MM.1S (cell line): ENCODE results near the gene UTS2.

Experiments
- DNase-seq: peaks from one replicate; pipeline ENCODE4 v3.0.0-alpha.2; 2015
- H2AFZ ChIP-seq: fragments of 300-600 bp; sonication (generic); 2 replicates; pipeline ENCODE4 v1.6.0; 2016; ENCODE audit warnings: antibody characterized with exemption, low read length
- H3F3A ChIP-seq: fragments of 300-600 bp; sonication (generic); 2 replicates; pipeline ENCODE4 v1.6.1; 2016; ENCODE audit warnings: mild to moderate bottlenecking, antibody characterized with exemption, low read length, moderate library complexity, mixed read lengths; ENCODE audit not compliant: insufficient read depth
- H3K27ac ChIP-seq: fragments of 300-600 bp; sonication (generic); 2 replicates; pipeline ENCODE4 v1.5.1; 2016; ENCODE audit warnings: mild to moderate bottlenecking, low read length
- H3K27me3 ChIP-seq: fragments of 300-600 bp; sonication (generic); replicated peaks from 2 replicates; pipeline ENCODE4 v1.6.0; 2016; ENCODE audit warnings: low read length; ENCODE audit not compliant: insufficient read depth
- H3K36me3 ChIP-seq: fragments of 300-600 bp; sonication (generic); replicated peaks from 2 replicates; pipeline ENCODE4 v1.6.1; 2016; ENCODE audit warnings: mild to moderate bottlenecking, low read length, mixed read lengths; ENCODE audit not compliant: insufficient read depth
- H3K4me1 ChIP-seq: fragments of 300-600 bp; sonication (generic); 2 replicates; pipeline ENCODE4 v1.6.1; 2016; ENCODE audit warnings: low read length, mixed read lengths
- H3K4me2 ChIP-seq: fragments of 300-600 bp; sonication (generic); 2 replicates; pipeline ENCODE4 v1.6.0; 2016; ENCODE audit warnings: low read depth, low read length
- H3K4me3 ChIP-seq: fragments of 300-600 bp; sonication (generic); 2 replicates; pipeline ENCODE4 v1.5.1; 2016; ENCODE audit warnings: low read length, mixed read lengths
- H3K79me2 ChIP-seq: fragments of 300-600 bp; sonication (generic); 2 replicates; pipeline ENCODE4 v1.6.1; 2016; ENCODE audit warnings: mixed run types, low read length, mixed read lengths
- H3K9ac ChIP-seq: fragments of 300-600 bp; sonication (generic); 2 replicates; pipeline ENCODE4 v1.6.1; 2016; ENCODE audit warnings: low read length, mixed read lengths
- H3K9me2 ChIP-seq: fragments of 300-600 bp; sonication (generic); replicated peaks from 2 replicates; pipeline ENCODE4 v1.6.1; 2016; ENCODE audit warnings: mild to moderate bottlenecking, low read length, mixed read lengths; ENCODE audit not compliant: insufficient read depth
- H3K9me3 ChIP-seq: fragments of 300-600 bp; sonication (generic); replicated peaks from 2 replicates; pipeline ENCODE4 v1.6.1; 2016; ENCODE audit warnings: mild to moderate bottlenecking, low read length, mixed read lengths; ENCODE audit not compliant: insufficient read depth
- H4K20me1 ChIP-seq: fragments of 300-600 bp; sonication (generic); 2 replicates; pipeline ENCODE4 v1.6.1; 2016; ENCODE audit warnings: mild to moderate bottlenecking, low read length, moderate library complexity, mixed read lengths; ENCODE audit not compliant: insufficient read depth
- EZH2 ChIP-seq: fragments of 300-600 bp; sonication (generic); optimal IDR thresholded peaks from 2 replicates; pipeline ENCODE3; 2017; ENCODE audit warnings: low read depth, mild to moderate bottlenecking, antibody characterized with exemption, low read length, mixed read lengths
- EZH2phosphoT487 ChIP-seq: fragments of 300-600 bp; sonication (generic); IDR thresholded peaks from 2 replicates; pipeline ENCODE4 v1.6.1; 2018; ENCODE audit warnings: antibody characterized with exemption, low read length
- TF ChIP-seq, protein P1 (sequence below): fragments of 300-600 bp; sonication (generic); IDR thresholded peaks from 2 replicates; pipeline ENCODE4 v1.5.1; 2016; ENCODE audit warnings: antibody characterized with exemption, low read length, mixed read lengths

UTS2 gene, protein sequence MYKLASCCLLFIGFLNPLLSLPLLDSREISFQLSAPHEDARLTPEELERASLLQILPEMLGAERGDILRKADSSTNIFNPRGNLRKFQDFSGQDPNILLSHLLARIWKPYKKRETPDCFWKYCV

DNA sequence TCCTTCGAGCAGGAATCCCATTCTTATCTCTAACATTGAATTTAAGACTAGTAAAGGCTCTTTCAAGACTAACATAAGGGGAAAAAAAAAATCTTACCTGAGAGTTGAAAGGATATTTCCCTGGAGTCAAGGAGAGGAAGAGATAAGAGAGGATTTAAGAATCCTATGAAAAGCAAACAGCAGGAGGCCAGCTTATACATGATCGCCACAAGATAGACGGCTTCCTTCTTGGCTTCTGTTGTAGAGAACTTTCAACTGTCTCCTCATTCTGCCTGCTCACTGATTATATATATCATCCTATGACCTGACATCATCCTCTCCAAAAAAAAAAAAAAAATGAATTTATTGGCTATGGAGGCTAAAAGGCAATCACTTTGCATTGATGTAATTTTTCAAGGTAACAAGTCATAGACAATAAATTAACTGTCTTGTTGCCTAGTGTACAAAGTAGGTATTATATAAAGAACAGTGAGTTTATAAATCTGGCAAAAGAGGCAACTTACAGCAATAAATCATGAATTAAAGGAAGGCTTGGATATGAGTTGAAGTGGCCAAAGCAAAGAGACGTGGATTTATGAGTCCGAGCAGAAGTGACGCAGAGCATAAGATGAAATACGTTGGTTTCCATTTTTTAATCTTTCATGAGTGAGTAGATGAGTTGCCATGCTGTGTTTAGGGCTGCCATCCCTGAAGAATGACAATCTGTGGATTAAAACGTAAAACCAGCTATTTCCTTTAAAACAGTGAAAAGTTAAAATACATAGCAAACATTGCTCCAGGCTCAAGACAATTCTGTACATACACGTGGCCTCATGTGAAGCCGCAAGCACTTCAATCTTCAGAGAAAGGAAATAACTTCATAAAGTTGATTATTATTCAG is at the start of gene UTS2:
Gene UTS2, minus strand, starts transcription at position 262 of the 880 bp plus-strand sequence. Its CDS starts 62 bp downstream, at position 200.
- H3F3A ChIP-seq = no peaks in the 10 kb centered on the region
- TF ChIP-seq EZH2 (no peak), EZH2phosphoT487 (no peak)
- TF ChIP-seq, protein P1, sequence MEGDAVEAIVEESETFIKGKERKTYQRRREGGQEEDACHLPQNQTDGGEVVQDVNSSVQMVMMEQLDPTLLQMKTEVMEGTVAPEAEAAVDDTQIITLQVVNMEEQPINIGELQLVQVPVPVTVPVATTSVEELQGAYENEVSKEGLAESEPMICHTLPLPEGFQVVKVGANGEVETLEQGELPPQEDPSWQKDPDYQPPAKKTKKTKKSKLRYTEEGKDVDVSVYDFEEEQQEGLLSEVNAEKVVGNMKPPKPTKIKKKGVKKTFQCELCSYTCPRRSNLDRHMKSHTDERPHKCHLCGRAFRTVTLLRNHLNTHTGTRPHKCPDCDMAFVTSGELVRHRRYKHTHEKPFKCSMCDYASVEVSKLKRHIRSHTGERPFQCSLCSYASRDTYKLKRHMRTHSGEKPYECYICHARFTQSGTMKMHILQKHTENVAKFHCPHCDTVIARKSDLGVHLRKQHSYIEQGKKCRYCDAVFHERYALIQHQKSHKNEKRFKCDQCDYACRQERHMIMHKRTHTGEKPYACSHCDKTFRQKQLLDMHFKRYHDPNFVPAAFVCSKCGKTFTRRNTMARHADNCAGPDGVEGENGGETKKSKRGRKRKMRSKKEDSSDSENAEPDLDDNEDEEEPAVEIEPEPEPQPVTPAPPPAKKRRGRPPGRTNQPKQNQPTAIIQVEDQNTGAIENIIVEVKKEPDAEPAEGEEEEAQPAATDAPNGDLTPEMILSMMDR = no peak
- H3K9me2 ChIP-seq = no peaks in the 10 kb centered on the region
- H3K9ac ChIP-seq = no peak within 1 kb of the TSS
- peaks cover 24% of the 10 kb centered on the region; the same call in 1 of the 2 replicates for H3K27me3 ChIP-seq
- no peaks in the 10 kb centered on the region for H3K36me3 ChIP-seq
- no peak within 1 kb of the TSS for H2AFZ ChIP-seq
- H3K79me2 ChIP-seq = no peaks in the 10 kb centered on the region
- H3K4me3 ChIP-seq = no peak within 1 kb of the TSS
- H3K27ac ChIP-seq = no peak within 1 kb of the TSS
- no peaks in the 10 kb centered on the region for H3K4me1 ChIP-seq
- no peaks in the 10 kb centered on the region for H3K9me3 ChIP-seq
- no peaks in the 10 kb centered on the region for H4K20me1 ChIP-seq
- no peak within 1 kb of the TSS for H3K4me2 ChIP-seq
- DNase-seq = no peak

DNA sequence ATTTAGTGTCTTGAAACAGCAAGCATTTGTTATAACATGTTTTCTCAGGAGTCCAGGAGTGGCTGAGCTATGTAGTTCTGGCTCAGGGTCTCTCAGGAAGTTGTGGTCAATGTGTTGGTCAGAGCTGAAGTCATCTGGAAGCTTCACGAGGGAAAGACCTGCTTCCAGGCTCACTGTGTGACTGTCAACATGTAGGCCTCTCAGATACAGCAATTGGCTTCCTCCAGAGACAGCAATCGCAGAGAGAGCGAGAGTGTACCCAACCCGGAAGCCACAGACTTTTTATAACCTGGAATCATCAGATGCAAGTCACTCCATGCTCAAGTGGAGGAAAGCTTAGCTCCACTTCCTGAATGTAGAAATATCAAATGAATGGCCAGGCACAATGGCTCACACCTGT is 46.9 kb upstream of the UTS2 start:
- Histone ChIP-seq H3K4me1 (0 out of 2 replicates have a peak, but pooled peaks cover 3% of the 10 kb centered on the region), H3K36me3 (no peaks in the 10 kb centered on the region), H3K4me2 (no peak overlapping the region), H3K9ac (no peak overlapping the region), H3K79me2 (no peaks in the 10 kb centered on the region), H3F3A (no peaks in the 10 kb centered on the region), H2AFZ (no peak overlapping the region), H3K9me3 (no peaks in the 10 kb centered on the region), H4K20me1 (no peaks in the 10 kb centered on the region), H3K27me3 (peaks cover 9% of the 10 kb centered on the region), H3K27ac (no peak overlapping the region), H3K9me2 (no peaks in the 10 kb centered on the region), H3K4me3 (no peak overlapping the region)
- TF ChIP-seq EZH2phosphoT487 = no peak
- TF ChIP-seq, protein P1 = no peak
- TF ChIP-seq EZH2 = no peak
- no peak for DNase-seq

DNA sequence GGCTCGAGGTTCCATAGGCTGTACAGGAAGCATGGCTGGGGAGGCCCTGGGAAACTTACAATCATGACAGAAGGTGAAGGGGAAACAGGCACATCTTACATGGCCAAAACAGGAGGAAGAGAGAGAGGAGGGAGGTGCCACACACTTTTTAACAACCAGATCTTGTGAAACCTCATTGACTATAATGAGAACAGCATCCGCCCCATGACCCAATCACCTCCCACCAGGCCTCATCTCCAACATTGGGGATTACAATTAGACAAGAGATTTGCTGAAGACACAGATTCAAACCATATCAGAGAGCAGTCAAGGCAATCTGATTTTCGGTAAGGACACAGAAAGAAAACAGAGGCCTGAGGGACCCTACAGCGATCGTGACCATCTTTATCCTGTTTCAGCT is 46.1 kb upstream of the UTS2 start:
- Histone ChIP-seq H3K4me3 (no peak overlapping the region), H3K4me2 (no peak overlapping the region), H3K79me2 (no peaks in the 10 kb centered on the region), H3K9ac (no peak overlapping the region), H2AFZ (no peak overlapping the region), H3K4me1 (0 out of 2 replicates have a peak, but pooled peaks cover 3% of the 10 kb centered on the region), H3F3A (no peaks in the 10 kb centered on the region), H3K27ac (no peak overlapping the region), H3K36me3 (no peaks in the 10 kb centered on the region), H3K9me2 (no peaks in the 10 kb centered on the region), H4K20me1 (no peaks in the 10 kb centered on the region), H3K9me3 (no peaks in the 10 kb centered on the region), H3K27me3 (peaks cover 9% of the 10 kb centered on the region)
- TF ChIP-seq, protein P1 = no peak
- TF ChIP-seq EZH2phosphoT487 = no peak
- no peak for TF ChIP-seq EZH2
- DNase-seq = no peak
